HG02970 (cell line): ENCODE data around the gene EVL.

ENCODE experiments used
- ATAC-seq: cut with Tn5 transposase; IDR thresholded peaks from one replicate; pipeline ENCODE4 v1.9.1; 2021; ENCODE audit warnings: mild to moderate bottlenecking, moderate library complexity, moderate number of reproducible peaks; ENCODE audit not compliant: unreplicated experiment, low FRiP score

Gene EVL

DNA sequence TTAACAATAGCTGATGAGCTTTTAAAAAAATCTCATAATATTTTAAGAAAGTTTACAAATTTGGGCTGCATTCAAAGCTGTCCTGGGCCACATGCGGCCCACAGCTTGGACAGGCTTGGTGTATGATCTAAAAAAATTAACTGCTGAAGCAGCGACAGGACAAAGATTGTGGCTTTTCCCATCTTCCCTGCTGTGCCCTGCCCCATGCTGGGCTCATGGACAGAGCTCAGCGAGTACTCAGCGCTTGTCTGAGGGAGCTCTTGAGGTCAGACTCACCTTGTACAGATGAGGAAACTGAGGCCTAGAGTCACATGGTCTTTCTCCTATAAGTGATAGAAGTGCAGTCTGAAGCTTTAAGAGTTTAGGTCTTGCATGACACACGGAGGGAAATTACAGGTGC is 15.0 kb downstream of the EVL start:
- no peak for ATAC-seq

- ATAC-seq: no peak
These were observed 16.9 kb downstream of the EVL start for GRCh38 chr14:100081997-100082625.

GRCh38 chr14:100082723-100083122 is 17.5 kb downstream of the EVL start:
- ATAC-seq: no peak

- no peak for ATAC-seq
These were observed 18.5 kb downstream of the EVL start for GRCh38 chr14:100083706-100084105.

DNA sequence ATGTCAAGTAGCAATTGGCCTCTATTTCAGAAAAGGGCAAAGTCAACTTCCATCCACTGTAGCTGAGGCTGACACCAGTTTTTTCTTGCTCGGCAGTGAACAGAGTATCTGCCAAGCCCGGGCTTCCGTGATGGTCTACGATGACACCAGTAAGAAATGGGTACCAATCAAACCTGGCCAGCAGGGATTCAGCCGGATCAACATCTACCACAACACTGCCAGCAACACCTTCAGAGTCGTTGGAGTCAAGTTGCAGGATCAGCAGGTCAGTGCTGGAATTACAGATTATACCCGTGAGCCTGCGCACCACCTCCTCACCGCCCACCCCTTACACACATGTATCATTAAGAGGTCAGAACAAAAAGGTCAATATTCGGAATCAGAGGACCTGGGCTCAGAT is 19.4 kb downstream of the EVL start:
- ATAC-seq: no peak

GRCh38 chr14:100085462-100085861 is 20.2 kb downstream of the EVL start:
- ATAC-seq: no peak

DNA sequence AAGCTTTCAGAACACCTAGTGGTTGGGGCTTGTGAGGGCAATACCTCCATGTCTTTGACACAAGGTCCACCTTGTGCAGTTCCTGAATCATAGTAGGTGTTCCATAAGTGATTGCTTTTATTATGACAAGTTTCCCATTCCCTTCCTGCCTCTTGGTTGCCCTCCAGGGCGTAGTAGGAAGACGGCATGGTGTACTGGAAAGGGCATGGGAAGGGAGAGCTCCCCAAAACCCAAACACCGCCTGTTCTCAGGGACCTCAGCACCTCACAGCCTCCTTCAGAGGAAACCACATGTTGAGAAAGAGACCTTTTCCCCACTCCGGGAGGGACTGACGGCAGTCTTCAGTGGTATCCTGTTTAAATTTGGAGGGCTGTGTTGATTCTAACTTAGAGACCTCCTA is 21.1 kb downstream of the EVL start:
- ATAC-seq: no peak

DNA sequence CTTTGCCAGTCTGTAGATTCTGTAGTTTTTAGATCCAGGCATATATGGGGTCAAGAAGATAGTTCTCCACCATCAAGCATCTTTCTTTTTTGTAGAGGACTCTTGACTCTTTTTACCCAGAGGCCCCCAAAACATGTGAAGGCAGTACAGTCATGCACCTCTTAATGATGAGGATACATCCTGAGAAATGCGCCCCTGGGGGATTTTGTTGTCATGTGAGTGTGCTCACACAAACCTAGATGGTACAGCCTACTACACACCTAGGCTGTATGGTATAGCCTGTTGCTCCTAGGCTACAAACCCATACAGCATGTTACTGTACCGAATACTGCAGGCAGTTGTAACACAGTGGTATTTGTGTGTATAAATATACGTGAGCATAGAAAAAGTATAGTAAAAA is 23.0 kb downstream of the EVL start:
- ATAC-seq: no peak

DNA sequence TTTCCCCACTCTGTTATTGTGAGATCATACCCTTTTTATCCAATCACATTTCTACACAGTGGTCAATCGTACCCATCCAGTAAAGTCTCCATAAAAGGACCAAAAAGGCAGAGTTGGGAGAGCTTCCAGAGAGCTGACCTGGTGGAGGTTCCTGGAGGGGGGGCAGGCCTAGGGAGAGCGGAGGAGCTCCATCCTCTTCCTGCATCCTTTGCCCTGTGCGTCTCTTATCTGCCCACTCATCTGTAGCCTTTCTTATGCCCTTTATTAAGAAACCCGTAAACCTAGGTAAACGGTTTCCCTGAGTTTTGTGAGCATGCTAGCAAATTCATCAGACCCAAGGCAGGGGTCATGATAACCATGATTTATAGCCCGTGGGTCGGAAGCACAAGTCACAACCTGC is 26.2 kb downstream of the EVL start:
- no peak for ATAC-seq

GRCh38 chr14:100092832-100093231 is 27.6 kb downstream of the EVL start:
- no peak for ATAC-seq

DNA sequence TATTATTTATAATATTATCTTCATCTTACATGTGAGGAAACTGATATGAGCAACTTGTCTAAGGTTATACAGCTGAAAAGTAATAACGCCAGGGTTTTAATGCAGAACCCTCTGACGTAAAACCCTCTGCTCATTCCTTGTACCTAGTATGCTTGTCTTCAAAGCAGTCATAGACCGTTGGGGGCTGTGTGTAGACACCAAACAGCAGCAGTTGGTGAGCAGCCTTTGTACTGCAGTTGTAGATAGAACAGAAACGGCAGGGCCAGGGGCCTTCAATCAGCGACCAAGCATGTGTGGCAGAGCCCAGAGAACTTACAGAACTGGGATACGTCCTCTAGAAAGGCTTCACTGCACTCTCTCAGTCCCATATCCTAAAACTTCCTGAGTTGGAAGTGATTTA is 28.1 kb downstream of the EVL start:
- no peak for ATAC-seq

GRCh38 chr14:100096656-100097055 is 31.4 kb downstream of the EVL start:
- ATAC-seq: no peak

DNA sequence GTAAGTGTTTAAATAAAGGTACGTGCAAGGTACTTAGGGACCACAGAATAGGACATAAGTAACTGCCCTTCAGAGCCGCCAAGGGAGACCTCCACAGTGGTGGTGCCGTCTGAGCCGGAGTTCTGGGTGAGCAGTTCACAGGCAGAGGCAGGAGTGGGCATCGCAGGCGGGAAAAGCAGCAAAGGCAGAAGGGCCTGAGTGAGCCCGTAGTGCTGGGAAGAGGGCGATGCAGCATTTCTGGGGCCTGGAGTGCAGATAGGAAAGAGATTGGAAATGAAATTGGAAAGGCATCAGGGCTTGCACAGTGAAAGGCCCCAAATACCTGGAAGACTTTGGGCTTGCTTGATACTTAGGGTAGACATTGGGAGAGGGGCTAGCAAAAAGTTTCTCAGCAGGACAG is 32.9 kb downstream of the EVL start:
- ATAC-seq: no peak

DNA sequence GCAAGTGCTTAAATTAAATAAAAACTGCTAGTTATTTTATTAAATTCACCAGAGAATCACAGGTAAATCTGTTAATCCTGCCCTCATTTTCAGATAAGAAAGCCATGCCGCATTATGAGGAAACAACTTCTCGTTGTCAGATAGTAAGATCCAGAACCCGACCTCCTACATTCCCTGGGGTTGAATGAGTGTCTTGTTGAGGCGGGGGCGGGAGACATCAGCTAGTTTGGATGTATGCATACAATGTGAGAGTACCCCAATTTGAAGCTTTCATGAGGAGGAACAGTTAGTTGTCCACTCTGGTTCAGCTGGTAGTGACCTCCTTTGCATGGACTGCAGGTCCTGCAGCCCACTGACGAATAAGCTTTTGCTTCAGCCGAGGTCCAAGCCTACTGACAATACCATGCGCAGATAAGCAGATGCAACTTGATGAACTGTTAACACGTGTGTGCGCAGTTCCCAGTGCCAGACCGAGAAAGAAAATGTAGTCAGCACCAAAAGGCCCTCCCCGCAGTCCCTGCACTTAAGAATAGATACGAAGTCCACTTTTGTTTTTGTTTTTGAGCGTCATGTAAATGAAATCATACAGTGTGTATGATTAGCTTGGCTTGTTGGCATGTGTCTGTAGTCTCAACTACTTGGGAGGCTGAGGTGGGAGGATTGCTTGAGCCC is 34.9 kb downstream of the EVL start:
- ATAC-seq: no peak

DNA sequence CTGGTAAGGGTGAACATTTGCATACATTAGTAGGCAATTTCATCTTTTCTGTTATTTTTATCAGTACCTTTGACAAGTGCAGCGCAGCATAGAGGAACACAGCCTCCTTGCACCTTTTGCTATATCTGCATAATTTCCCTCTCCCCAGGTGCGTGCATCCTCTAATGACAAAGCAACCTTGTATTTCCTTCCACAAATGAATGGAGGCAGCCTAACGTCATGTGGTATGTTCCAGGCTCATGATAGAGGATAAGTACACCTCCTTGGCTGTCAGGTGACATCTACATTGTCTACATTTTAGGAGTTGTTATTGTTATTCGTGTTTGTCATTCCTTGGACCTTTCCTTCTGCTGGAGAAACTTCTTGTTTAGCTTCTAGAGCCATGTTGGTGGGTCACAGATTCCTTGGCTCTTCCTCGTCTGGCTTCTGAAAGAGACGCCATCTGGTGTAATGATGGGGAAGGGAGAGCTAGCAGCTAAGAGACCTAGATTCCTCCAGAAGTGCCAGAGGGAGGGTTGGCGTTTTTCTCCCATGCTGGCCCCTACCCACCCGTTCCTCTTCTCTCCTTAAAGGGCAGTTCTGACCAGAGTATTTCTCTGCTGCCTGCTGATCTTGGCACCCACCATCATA is 37.0 kb downstream of the EVL start:
- ATAC-seq: no peak

- no peak for ATAC-seq
These were observed 38.2 kb downstream of the EVL start for GRCh38 chr14:100103250-100104005.

DNA sequence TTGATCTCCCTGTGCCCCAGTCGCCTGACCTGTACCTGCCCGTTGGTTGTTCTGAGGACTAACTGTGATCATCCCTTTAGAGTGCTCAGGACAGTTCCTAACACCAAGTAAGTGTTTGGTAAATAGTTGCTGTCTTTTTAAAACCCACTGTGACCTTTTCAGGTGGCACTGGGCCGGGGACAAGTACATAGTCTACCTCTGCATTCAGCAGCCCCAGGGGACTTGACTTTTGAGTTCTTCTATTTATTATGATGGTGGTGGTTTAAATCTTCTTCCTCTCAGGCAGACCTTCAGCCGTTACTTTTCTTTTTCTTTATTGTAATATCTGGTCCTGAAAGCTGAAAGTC is 38.8 kb downstream of the EVL start:
- no peak for ATAC-seq

DNA sequence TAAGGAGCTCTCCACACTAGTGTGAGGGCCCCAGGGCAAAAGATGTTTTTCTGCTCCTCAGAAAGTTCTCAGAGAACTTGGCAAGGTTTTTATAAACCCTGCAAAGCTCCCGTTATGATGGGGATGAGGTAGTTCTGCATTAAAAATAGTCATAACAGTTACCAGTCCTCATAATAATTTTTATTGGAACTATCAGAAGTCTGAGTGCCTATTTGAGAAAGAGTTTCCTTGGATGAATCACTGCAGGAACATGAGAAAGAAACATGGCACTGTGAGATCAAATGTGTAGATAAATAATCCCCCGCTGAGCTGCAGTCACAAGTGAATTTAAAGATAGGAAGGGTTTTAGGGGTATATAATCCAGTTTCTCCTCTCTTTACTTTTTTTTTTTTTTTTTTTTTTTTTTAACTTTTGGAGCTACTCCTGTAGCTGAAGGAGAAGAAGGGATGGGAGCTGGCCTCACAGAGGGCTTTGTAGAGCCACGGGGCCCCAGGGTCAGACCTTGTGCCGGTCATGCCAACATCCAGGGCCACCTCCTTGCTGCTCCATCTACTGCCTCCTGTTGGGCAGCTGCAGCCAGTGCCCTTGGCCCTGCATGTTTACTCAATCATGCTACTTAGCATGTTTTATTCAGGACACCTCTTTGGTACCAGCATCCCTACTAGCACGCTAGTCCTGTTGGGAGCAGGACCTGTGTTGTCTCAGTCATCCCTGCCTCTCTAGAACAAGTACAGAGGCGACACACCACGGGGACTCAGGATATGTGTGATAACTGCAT is 39.5 kb downstream of the EVL start:
- no peak for ATAC-seq

GRCh38 chr14:100105357-100106169 is 40.3 kb downstream of the EVL start:
- ATAC-seq: no peak
